COLO829 (cell line): ENCODE data around the gene AGAP1.
A peak's percentile ranks its signal among the peaks of the same experiment; 100 is the strongest.

Experiments used
- DNase-seq: peaks from one replicate; pipeline ENCODE4 v3.0.0; 2012; ENCODE audit warnings: low spot score

The AGAP1 gene

DNA sequence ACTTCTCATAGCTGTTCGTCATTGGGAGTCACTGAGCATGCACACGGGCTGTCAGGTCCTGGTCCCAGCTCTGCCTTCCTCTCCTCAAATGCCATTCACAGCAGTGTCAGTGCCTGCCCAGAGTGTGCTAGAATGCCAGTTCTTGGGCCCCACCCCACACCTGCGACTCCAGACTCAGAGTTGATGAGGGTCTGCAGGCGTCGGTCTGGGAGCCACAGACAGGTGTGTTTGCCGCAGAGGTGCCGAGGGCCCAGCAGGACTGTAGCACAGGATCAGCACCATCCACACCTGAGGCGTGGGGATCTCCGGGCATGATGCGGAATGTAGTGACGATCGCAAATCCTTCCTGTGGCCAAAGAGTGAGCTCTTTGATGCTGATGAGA, 56.5 kb downstream of the AGAP1 start:
- DNase-seq, result no peak

GRCh38 chr2:235550946-235551345, 57.1 kb downstream of the AGAP1 start:
- DNase-seq, result no peak

GRCh38 chr2:235551965-235552364, 58.1 kb downstream of the AGAP1 start:
- DNase-seq, result peak; percentile 51

- no peak for DNase-seq
These were observed 58.8 kb downstream of the AGAP1 start for GRCh38 chr2:235552671-235553070.

DNA sequence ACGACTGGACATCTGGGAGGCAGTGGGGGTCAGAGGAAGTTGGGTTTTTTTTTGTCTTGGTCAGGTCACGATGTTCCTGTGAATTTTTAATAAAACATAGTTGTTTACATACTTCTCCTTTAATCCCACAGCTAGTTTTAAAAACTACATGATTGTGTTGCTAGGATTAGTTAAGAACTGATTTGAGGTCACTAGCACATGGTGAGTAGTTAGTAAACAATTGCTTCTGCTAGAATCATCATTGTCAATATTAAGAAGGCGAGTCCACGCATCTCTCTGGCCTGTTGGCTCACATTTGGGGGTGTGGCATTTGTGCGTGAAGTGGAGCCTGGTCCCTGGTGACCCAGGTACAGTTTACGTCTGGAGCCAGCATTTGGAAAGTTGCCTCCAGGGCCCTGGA, 59.4 kb downstream of the AGAP1 start:
- no peak for DNase-seq

GRCh38 chr2:235553696-235554100, 59.9 kb downstream of the AGAP1 start:
- DNase-seq, result peak; percentile 43

DNA sequence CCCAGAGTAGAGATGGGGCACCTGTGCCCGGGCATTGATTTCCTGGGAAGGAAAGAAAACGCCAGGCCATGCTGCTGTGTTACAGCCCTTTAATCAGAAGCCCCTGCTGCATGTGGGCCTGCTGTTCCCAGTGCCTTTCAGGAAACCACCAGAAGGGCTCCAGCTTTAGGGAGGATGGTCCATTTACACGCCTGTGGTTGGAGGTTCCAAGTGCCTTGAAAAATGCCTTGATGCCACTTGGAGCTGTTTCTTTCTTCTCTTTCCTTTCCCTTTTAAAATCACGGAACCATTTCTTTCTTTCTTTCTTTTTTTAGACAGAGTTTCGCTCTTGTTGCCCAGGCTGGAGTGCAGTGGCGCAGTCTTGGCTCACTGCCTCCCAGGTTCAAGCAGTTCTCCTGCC, 60.5 kb downstream of the AGAP1 start:
- DNase-seq, result no peak

DNA sequence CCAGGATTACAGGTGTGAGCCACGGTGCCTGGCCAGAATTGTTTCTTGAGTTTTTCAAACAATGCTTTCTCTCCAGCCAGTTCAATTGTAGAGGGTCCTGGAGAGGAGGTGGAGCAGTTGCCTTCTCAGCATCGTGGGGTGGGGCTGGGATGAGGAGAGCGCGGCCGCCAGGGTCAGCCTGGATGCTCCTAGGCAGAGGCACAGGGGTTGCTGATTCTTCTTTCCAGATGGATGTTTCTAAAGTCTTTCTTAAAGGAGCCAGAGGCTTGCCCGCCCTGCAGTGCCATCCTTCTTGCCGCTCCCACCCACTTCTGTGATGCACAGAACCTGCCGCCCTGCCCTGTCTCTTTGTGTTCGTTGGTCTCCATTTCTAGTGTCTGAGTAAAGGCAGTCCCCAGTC, 61.1 kb downstream of the AGAP1 start:
- DNase-seq, result no peak

DNA sequence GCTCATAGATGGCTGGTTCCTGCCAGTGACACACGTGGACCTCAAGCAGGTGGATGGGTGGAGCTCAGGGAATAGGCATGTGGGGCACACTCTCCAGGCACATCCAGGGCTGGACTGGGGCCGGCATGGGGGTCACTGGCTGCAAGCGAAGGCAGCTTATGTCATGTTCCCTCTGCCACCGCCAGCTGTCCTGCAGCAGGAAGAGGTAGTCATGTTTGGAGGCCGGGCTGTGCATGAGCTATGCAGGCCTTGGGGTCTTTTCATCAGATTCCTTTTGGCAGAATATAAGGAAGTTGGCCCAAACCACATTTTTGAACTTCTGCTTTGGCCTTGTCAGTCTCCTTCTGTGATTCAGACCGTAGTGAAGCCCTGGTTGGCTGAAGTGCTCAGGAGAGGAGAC, 61.5 kb downstream of the AGAP1 start:
- no peak for DNase-seq

DNA sequence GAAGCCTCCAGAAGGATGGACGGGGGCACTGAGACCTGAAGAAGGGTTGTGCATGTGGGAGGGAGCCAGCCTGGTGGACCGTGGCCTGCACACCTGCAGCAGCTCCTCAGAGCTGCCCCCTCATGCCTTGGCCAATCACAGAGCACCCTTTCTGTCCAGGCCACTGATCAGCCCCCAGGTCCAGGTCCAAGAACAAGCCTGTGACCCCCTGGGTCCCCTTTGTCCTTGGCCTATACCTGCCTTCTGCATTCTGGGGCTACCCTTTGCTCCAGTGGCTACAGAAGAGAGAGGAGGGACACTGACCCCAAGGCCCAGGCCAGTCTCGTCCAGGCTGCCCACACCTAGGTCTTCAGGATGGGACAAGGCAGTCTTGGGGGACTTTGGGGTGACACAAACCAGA, 62.2 kb downstream of the AGAP1 start:
- DNase-seq, result no peak

DNA sequence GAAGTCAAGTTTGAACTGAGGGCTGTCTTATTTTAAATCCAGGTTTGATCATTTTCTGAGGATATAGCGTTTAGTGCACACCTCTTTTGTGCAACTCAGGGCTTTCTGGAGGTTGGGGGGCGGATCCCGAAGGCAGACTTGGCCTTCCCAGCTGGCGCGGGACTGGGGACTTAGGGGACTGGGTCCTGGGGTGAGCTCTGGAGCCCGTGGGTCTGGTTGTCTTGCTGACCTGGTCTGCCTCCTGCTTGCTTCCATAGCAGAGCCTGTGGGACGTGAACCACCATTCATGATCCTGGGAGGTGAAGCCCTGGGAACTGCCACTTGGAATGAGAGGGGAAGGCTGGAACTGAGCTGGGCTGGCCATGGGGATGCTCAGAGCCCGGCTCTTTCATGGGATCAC, 63.1 kb downstream of the AGAP1 start:
- no peak for DNase-seq

GRCh38 chr2:235557903-235558302, 64.1 kb downstream of the AGAP1 start:
- no peak for DNase-seq

GRCh38 chr2:235558572-235558971, 64.7 kb downstream of the AGAP1 start:
- no peak for DNase-seq

GRCh38 chr2:235560345-235560744, 66.5 kb downstream of the AGAP1 start:
- DNase-seq, result no peak

- no peak for DNase-seq
These were observed 67.6 kb downstream of the AGAP1 start for GRCh38 chr2:235561450-235561849.

- DNase-seq, result no peak
These were observed 68.4 kb downstream of the AGAP1 start for GRCh38 chr2:235562065-235562747.

GRCh38 chr2:235563056-235563910, 69.4 kb downstream of the AGAP1 start:
- DNase-seq, result no peak

- no peak for DNase-seq
These were observed 70.2 kb downstream of the AGAP1 start for GRCh38 chr2:235564066-235564465.

- no peak for DNase-seq
These were observed 71.2 kb downstream of the AGAP1 start for GRCh38 chr2:235564884-235565530.

- DNase-seq, result no peak
These were observed 72.6 kb downstream of the AGAP1 start for GRCh38 chr2:235566415-235566814.

DNA sequence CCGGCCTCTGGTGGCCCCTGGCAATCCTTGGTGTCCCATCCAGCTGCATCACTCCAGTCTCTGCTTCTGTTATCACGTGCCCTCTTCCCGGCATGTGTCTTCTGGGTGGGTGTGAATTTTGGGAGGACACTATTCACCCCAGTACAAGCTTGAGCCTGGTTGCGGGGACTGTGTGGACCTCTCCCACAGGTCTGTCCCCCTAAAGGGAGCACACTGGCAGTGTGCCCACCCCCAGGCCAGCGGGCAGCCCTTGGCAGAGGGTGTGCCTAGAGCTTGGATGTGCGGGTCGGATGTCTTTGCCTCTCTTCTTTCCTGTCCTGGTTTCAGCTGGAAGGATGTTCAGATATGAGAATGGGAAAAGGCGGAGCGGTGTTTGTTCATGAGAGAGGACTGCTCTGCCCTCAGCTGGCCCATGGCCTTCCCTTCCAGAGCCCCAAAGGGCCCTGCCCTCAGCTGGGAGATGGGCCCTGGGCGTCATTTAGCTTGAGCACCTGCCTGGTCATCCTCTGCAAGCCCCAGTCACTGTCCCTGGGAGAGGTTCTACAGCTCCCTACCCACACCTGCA, 73.2 kb downstream of the AGAP1 start:
- no peak for DNase-seq

- DNase-seq, result no peak
These were observed 74.0 kb downstream of the AGAP1 start for GRCh38 chr2:235567842-235568241.

- no peak for DNase-seq
These were observed 74.6 kb downstream of the AGAP1 start for GRCh38 chr2:235568431-235568830.
